GM21529 (cell line): ENCODE measurements around the gene ZNF99.
"Not testable (repeated sequence)": the region's sequence is repeated elsewhere in the genome, so short reads cannot be mapped to it uniquely, and the experiment has no call there.

ENCODE experiments used
- ATAC-seq: cut with Tn5 transposase; IDR thresholded peaks from one replicate; pipeline ENCODE4 v1.9.1; 2021; ENCODE audit not compliant: unreplicated experiment

The ZNF99 gene

GRCh38 chr19:22783651-22784410 is at the start of gene ZNF99:
ZNF99 (minus strand) TSS chr19:22784151; CDS start chr19:22784016, 135 bp downstream.
- ATAC-seq = no peak

GRCh38 chr19:22832031-22832762 is 48.2 kb upstream of the ZNF99 start, which contains the start of gene ZNF723:
ZNF723 (plus strand) TSS chr19:22832291; CDS start chr19:22832380, 89 bp downstream.
- ATAC-seq = no peak

- no peak for ATAC-seq
Observed at GRCh38 chr19:22831211-22831610, 47.3 kb upstream of the ZNF99 start.

- no peak for ATAC-seq
Observed at GRCh38 chr19:22814124-22814523, 30.2 kb upstream of the ZNF99 start.

- ATAC-seq = no peak
Observed at GRCh38 chr19:22807061-22807835, 23.3 kb upstream of the ZNF99 start.

- no peak for ATAC-seq
Observed at GRCh38 chr19:22806418-22806817, 22.5 kb upstream of the ZNF99 start.

GRCh38 chr19:22797040-22797439 is 13.1 kb upstream of the ZNF99 start:
- no peak for ATAC-seq

GRCh38 chr19:22792863-22793262 is 8.9 kb upstream of the ZNF99 start:
- ATAC-seq = not testable (repeated sequence)

GRCh38 chr19:22735911-22736645 is 47.9 kb downstream of the ZNF99 start:
- ATAC-seq = no peak

- ATAC-seq = no peak
Observed at GRCh38 chr19:22733691-22734090, 50.3 kb downstream of the ZNF99 start.

- not testable (repeated sequence) for ATAC-seq
Observed at GRCh38 chr19:22728214-22728613, 55.7 kb downstream of the ZNF99 start.

GRCh38 chr19:22721533-22721932 is 62.4 kb downstream of the ZNF99 start:
- not testable (repeated sequence) for ATAC-seq

- no peak for ATAC-seq
Observed at GRCh38 chr19:22708983-22709382, 75.0 kb downstream of the ZNF99 start.

- not testable (repeated sequence) for ATAC-seq
Observed at GRCh38 chr19:22703096-22703495, 80.9 kb downstream of the ZNF99 start.

- not testable (repeated sequence) for ATAC-seq
Observed at GRCh38 chr19:22702661-22703060, 81.3 kb downstream of the ZNF99 start.
